Measurements from ENCODE around the gene PRKAR1B. TPM values are rescaled to one million over a fixed set of nuclear protein-coding genes. Genes with fewer than 3 reads are reported as not detected.

PRKAR1B gene
- total RNA-seq, 1 donor from 2014 or later = 14.7 TPM

DNA sequence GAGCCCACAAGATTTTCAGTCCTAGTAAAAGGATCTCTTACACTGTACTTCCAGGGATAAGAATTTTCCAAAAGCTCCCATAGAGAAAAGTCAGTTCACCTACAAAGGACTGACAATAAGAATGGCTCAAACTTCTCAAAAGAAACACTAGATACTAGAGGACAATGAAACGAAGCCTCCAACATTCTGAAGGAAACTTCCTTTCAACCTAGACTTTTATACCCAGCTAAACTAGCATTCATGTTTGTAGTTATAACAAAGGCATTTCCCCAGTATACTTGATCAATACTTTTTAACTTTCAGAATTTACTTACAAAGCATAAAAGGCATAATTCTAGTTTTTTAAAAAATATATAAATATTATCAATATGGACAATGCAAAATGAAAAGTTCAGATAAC is 41.5 kb downstream of the PRKAR1B start:
- peaks cover 32% of the 10 kb centered on the region for H3K9me3 Mint-ChIP-seq (ENCODE audit: unreplicated experiment)
- no peaks in the 10 kb centered on the region for H4K20me1 ChIP-seq (ENCODE audit: insufficient read depth, low read length)
- H3K27me3 Mint-ChIP-seq (ENCODE audit: low read depth, unreplicated experiment) = no peaks in the 10 kb centered on the region
- FAIRE-seq (no peak), DNase-seq (ENCODE audit: low read depth) (no peak)
- H2AFZ ChIP-seq (ENCODE audit: low read depth, low read length) = no peak overlapping the region
- no peak overlapping the region for H3K27ac Mint-ChIP-seq (ENCODE audit: unreplicated experiment)
- H3K36me3 Mint-ChIP-seq (ENCODE audit: low read depth, unreplicated experiment) = peaks cover 24% of the 10 kb centered on the region
- H3K27me3 ChIP-seq (ENCODE audit: insufficient read depth, low read length) = no peaks in the 10 kb centered on the region
- no peak overlapping the region for H3K27ac ChIP-seq (ENCODE audit: low read depth, low read length)
- TF ChIP-seq, protein P1, sequence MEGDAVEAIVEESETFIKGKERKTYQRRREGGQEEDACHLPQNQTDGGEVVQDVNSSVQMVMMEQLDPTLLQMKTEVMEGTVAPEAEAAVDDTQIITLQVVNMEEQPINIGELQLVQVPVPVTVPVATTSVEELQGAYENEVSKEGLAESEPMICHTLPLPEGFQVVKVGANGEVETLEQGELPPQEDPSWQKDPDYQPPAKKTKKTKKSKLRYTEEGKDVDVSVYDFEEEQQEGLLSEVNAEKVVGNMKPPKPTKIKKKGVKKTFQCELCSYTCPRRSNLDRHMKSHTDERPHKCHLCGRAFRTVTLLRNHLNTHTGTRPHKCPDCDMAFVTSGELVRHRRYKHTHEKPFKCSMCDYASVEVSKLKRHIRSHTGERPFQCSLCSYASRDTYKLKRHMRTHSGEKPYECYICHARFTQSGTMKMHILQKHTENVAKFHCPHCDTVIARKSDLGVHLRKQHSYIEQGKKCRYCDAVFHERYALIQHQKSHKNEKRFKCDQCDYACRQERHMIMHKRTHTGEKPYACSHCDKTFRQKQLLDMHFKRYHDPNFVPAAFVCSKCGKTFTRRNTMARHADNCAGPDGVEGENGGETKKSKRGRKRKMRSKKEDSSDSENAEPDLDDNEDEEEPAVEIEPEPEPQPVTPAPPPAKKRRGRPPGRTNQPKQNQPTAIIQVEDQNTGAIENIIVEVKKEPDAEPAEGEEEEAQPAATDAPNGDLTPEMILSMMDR (IDR thresholded peaks at IDR 0.05; ENCODE audit: insufficient read depth, low read depth, low read length) = no peak
- TF ChIP-seq EZH2 (IDR thresholded peaks at IDR 0.05; ENCODE audit: insufficient read depth, low read length) = no peak
- H3K4me2 ChIP-seq (ENCODE audit: low read length) = no peak overlapping the region
- no peaks in the 10 kb centered on the region for H3K79me2 ChIP-seq (ENCODE audit: insufficient read depth, low read length)
- H3K4me3 ChIP-seq (ENCODE audit: insufficient read depth, low read depth, low read length) = no peak overlapping the region
- peaks cover 13% of the 10 kb centered on the region for H3K9me3 ChIP-seq (ENCODE audit: insufficient read depth, low read depth, low read length)
- no peaks in the 10 kb centered on the region for H3K4me1 Mint-ChIP-seq (ENCODE audit: low read depth, unreplicated experiment)
- no peaks in the 10 kb centered on the region for H3K36me3 ChIP-seq (ENCODE audit: insufficient read depth, low read length)
- no peak overlapping the region for H3K9ac ChIP-seq (ENCODE audit: low read length)
- no peak overlapping the region for H3K4me3 Mint-ChIP-seq (ENCODE audit: unreplicated experiment)
- no peaks in the 10 kb centered on the region for H3K4me1 ChIP-seq (ENCODE audit: insufficient read depth, low read length)

DNA sequence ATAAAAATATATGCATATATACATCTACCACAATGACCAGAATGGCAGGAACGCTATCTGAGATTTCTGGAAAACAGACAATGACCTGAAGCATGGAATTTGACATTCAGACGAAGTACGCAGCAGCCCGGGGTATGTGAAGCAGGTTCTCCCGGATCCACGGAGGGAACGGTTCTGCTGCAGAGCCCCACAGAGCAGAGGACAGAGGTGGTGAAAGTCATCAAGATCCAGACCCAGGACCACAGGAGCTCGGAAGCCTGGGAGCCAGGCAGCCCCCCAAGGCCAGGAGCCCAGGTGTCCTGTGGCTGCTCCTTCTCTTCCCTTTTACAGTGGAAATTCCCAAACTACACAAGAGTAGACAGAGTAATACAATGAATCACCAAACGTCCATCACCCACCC is 42.7 kb downstream of the PRKAR1B start:
- peaks cover 29% of the 10 kb centered on the region for H3K9me3 Mint-ChIP-seq (ENCODE audit: unreplicated experiment)
- H3K9ac ChIP-seq (ENCODE audit: low read length) = no peak overlapping the region
- no peaks in the 10 kb centered on the region for H3K4me1 ChIP-seq (ENCODE audit: insufficient read depth, low read length)
- no peaks in the 10 kb centered on the region for H4K20me1 ChIP-seq (ENCODE audit: insufficient read depth, low read length)
- no peak overlapping the region for H3K4me2 ChIP-seq (ENCODE audit: low read length)
- H3K27me3 Mint-ChIP-seq (ENCODE audit: low read depth, unreplicated experiment) = no peaks in the 10 kb centered on the region
- DNase-seq (ENCODE audit: low read depth) = no peak
- H3K4me1 Mint-ChIP-seq (ENCODE audit: low read depth, unreplicated experiment) = no peaks in the 10 kb centered on the region
- no peaks in the 10 kb centered on the region for H3K79me2 ChIP-seq (ENCODE audit: insufficient read depth, low read length)
- H2AFZ ChIP-seq (ENCODE audit: low read depth, low read length) = no peak overlapping the region
- no peak overlapping the region for H3K4me3 Mint-ChIP-seq (ENCODE audit: unreplicated experiment)
- no peak for FAIRE-seq
- H3K9me3 ChIP-seq (ENCODE audit: insufficient read depth, low read depth, low read length) = peaks cover 13% of the 10 kb centered on the region
- H3K36me3 ChIP-seq (ENCODE audit: insufficient read depth, low read length) = no peaks in the 10 kb centered on the region
- H3K27me3 ChIP-seq (ENCODE audit: insufficient read depth, low read length) = no peaks in the 10 kb centered on the region
- H3K36me3 Mint-ChIP-seq (ENCODE audit: low read depth, unreplicated experiment) = peaks cover 24% of the 10 kb centered on the region
- no peak overlapping the region for H3K27ac Mint-ChIP-seq (ENCODE audit: unreplicated experiment)
- H3K27ac ChIP-seq (ENCODE audit: low read depth, low read length) = no peak overlapping the region
- H3K4me3 ChIP-seq (ENCODE audit: insufficient read depth, low read depth, low read length) = no peak overlapping the region
- TF ChIP-seq, protein P1 (IDR thresholded peaks at IDR 0.05; ENCODE audit: insufficient read depth, low read depth, low read length) = no peak
- TF ChIP-seq EZH2 (IDR thresholded peaks at IDR 0.05; ENCODE audit: insufficient read depth, low read length) = no peak

DNA sequence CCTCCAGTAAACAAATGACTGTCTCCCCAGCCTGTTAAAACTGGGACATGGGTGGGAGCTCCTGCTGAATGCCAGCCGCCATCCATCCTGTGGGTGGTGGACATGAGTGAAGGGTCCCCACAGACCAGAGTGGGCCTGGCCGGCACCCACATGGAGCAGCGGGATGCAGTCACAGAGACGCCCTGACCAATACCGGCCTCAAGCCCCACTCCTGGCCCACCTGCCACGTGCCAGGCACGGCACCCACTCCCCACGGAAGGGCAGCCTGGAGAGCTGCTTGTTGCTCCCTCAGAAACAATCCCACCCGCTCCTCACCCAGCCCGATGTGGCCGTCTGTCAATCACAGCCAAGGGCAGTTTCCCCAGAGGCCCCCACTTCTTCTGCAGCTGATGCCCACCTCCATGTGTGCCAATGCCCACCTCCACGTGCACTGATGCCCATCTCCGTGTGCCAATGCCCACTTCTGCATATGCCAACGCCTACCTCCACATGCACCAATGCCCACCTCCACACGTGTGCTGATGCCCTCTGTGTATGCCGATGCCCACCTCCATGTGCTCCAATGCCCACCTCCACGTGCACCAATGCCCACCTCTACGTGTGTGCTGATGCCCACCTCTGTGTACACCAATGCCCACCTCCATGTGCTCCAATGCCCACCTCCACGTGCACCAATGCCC is 43.4 kb downstream of the PRKAR1B start:
- Histone ChIP-seq H3K9ac (ENCODE audit: low read length) (no peak overlapping the region), H3K36me3 (ENCODE audit: insufficient read depth, low read length) (no peaks in the 10 kb centered on the region), H3K27ac (ENCODE audit: low read depth, low read length) (no peak overlapping the region), H2AFZ (ENCODE audit: low read depth, low read length) (no peak overlapping the region), H3K27me3 (ENCODE audit: insufficient read depth, low read length) (no peaks in the 10 kb centered on the region), H3K79me2 (ENCODE audit: insufficient read depth, low read length) (no peaks in the 10 kb centered on the region), H3K4me3 (ENCODE audit: insufficient read depth, low read depth, low read length) (no peak overlapping the region), H3K4me2 (ENCODE audit: low read length) (no peak overlapping the region), H3K9me3 (ENCODE audit: insufficient read depth, low read depth, low read length) (peaks cover 11% of the 10 kb centered on the region), H4K20me1 (ENCODE audit: insufficient read depth, low read length) (no peaks in the 10 kb centered on the region), H3K4me1 (ENCODE audit: insufficient read depth, low read length) (no peaks in the 10 kb centered on the region)
- Mint-ChIP-seq H3K27me3 (ENCODE audit: low read depth, unreplicated experiment) (no peaks in the 10 kb centered on the region), H3K4me1 (ENCODE audit: low read depth, unreplicated experiment) (no peaks in the 10 kb centered on the region), H3K27ac (ENCODE audit: unreplicated experiment) (no peak overlapping the region), H3K36me3 (ENCODE audit: low read depth, unreplicated experiment) (peaks cover 25% of the 10 kb centered on the region), H3K9me3 (ENCODE audit: unreplicated experiment) (peaks cover 27% of the 10 kb centered on the region), H3K4me3 (ENCODE audit: unreplicated experiment) (no peak overlapping the region)
- FAIRE-seq (no peak), DNase-seq (ENCODE audit: low read depth) (no peak)
- TF ChIP-seq, protein P1 (IDR thresholded peaks at IDR 0.05; ENCODE audit: insufficient read depth, low read depth, low read length) = no peak
- no peak for TF ChIP-seq EZH2 (IDR thresholded peaks at IDR 0.05; ENCODE audit: insufficient read depth, low read length)

All from astrocyte (in vitro differentiated cells and primary cell).